Prostate gland (tissue), 2 donors: Measurements from ENCODE around the gene PIP5K1B.

Source experiments
- POLR2A ChIP-seq: fragments of 450-650 bp; IDR thresholded peaks from one replicate; pipeline ENCODE4 v1.6.1; 2016; ENCODE audit warnings: antibody characterized with exemption, mild to moderate bottlenecking
- POLR2AphosphoS5 ChIP-seq: sonication (generic); formaldehyde crosslinking; IDR thresholded peaks from one replicate; pipeline ENCODE4 v1.6.1; 2017; ENCODE audit warnings: antibody characterized with exemption
- TF ChIP-seq, protein P1 (sequence below), 4 experiments: fragments of 200-600 bp in 2 of 4; fragments of 450-650 bp in 2 of 4; sonication (generic) in 2 of 4; IDR thresholded peaks; 1 replicate in 3 of 4; 2 replicates in 1 of 4; pipeline ENCODE4 v1.5.1; 2016 to 2019; ENCODE audit warnings: antibody characterized with exemption in 4 of 4, mild to moderate bottlenecking in 2 of 4, moderate library complexity in 2 of 4

DNA sequence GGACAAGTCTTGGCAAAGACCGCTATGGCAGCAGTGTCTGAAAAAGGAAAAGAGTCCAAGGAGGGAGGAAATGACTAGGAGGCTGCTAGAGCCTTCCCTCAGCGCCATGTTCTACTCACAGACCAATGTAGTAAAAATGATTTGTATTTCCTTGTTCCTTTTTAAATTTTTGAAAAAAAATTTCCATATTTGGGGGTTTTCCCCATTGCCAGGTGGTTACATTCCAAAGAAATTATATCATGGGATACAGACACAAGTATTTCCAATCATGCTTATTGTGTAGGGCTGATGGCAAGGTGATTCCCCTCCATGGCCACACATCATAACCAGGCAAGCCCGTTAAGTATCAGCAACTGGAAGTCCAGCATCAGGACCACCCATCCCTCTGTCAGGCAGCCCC, 138.2 kb downstream of the PIP5K1B start:
- TF ChIP-seq, protein P1, sequence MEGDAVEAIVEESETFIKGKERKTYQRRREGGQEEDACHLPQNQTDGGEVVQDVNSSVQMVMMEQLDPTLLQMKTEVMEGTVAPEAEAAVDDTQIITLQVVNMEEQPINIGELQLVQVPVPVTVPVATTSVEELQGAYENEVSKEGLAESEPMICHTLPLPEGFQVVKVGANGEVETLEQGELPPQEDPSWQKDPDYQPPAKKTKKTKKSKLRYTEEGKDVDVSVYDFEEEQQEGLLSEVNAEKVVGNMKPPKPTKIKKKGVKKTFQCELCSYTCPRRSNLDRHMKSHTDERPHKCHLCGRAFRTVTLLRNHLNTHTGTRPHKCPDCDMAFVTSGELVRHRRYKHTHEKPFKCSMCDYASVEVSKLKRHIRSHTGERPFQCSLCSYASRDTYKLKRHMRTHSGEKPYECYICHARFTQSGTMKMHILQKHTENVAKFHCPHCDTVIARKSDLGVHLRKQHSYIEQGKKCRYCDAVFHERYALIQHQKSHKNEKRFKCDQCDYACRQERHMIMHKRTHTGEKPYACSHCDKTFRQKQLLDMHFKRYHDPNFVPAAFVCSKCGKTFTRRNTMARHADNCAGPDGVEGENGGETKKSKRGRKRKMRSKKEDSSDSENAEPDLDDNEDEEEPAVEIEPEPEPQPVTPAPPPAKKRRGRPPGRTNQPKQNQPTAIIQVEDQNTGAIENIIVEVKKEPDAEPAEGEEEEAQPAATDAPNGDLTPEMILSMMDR (IDR thresholded peaks at IDR 0.05) = no peak
- TF ChIP-seq POLR2AphosphoS5 (no peak), POLR2A (no peak)
